Left colon (tissue), 2 donors: ENCODE results near the gene PET100. TPM values are rescaled to one million over a fixed set of nuclear protein-coding genes. Genes with fewer than 3 reads are reported as not detected.
"Not testable (repeated sequence)": the region's sequence is repeated elsewhere in the genome, so short reads cannot be mapped to it uniquely, and the experiment has no call there.

Source experiments
- ATAC-seq: fragments of 200-7000 bp; cut with Tn5 transposase; one replicate; pipeline ENCODE4 v1.9.1; 2020; ENCODE audit warnings: mild to moderate bottlenecking, moderate library complexity
- DNase-seq, 2 donors: peaks; one replicate each; pipeline ENCODE4 v3.0.0-alpha.2; 2020
- intact Hi-C, 2 donors: fragments of 100-400 bp; cut with DNase I in 1 of 2; cut with micrococcal nuclease in 1 of 2; formaldehyde crosslinking; loops; one replicate each; pipeline versions ENCODE4 v1.11.2 to v1.14.0; 2022; cut with DNase I, micrococcal nuclease
- total RNA-seq, 2 donors: library from RNA; stranded (reverse); fragmentation: NEBNext Ultra II Directional; extraction: Animal tissue kit (Norgen Biotek cat#: 25700); gene quantifications; one replicate each; pipeline ENCODE4 v1.2.1, GENCODE V29; 2021
- donor health status: DM: no; HTN: no; CAD: no.
- donor health status: DM: yes; HTN: yes; CAD: no.

PET100 gene
- total RNA-seq, 2 donors from 2014 or later, result 100 to 123 TPM

DNA sequence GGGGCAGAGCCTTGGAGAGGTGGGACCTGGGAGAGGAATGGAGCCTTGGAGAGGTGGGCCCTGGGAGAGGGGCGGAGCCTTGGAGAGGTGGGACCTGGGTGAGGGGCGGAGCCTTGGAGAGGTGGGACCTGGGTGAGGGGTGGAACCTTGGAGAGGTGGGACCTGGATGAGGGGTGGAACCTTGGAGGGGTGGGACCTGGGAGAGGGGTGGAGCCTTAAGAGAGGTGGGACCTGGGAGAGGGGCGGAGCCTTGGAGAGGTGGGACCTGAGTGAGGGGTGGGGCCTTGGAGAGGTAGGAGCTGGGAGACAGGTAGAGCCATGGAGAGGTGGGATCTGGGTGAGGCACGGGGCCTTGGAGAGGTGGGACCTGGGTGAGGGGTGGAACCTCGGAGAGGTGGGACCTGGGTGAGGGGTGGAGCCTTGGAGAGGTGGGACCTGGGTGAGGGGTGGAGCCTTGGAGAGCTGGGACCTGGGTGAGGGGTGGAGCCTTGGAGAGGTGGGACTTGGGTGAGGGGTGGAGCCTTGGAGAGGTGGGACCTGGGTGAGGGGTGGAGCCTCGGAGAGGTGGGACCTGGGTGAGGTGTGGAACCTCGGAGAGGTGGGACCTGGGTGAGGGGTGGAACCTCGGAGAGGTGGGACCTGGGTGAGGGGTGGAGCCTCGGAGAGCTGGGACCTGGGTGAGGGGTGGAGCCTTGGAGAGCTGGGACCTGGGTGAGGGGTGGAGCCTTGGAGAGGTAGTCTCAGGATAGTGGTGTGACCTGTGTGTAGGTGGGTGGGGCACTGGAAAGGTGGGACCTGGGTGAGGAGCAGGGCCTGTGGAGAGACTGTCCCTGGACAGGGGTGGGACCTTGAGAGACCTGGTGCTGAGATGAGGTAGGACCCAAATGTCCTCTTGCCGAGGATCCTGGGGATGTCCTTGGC is 14.3 kb downstream of the PET100 start:
- peak; percentile 40 for ATAC-seq

DNA sequence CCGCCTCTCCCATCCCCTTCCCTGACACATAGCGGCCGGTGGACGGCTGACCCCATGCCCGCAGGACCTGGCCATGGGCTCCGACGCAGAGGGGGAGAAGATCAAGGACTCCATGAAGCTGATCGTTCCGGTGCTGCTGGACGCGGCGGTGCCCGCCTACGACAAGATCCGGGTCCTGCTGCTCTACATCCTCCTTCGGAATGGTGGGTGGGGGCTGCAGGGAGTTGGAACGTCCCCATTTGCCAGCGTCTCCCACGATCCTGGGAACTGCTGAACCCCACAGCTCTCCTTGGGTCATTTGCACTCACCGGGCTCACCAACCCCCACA is 14.9 kb downstream of the PET100 start:
- intact Hi-C loops, result no loop called here
- DNase-seq (no peak), ATAC-seq (no peak)

More for the DNA sequence above, 14.3 kb downstream of the PET100 start:
- intact Hi-C loops, result not testable (repeated sequence)
- peak in 1 of 2 donors; percentile 54 for DNase-seq

DNA sequence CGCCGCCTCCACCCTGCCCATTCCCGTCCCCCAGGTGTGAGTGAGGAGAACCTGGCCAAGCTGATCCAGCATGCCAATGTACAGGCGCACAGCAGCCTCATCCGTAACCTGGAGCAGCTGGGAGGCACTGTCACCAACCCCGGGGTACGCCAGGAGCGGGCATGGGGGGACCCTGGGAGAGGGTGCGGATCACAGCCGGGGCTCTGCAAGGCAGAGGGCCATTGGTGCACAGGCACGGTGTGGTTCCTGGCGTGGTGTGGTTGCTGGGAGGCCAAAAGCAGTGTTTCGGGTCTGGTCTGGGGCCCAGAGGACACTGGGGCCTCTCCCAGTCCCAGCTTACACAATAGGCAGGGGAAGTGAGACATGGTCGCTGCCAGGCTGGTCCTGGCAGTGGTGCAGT is 15.6 kb downstream of the PET100 start:
- ATAC-seq (peak; percentile 1), DNase-seq (no peak)
- intact Hi-C loops, result no loop called here

DNA sequence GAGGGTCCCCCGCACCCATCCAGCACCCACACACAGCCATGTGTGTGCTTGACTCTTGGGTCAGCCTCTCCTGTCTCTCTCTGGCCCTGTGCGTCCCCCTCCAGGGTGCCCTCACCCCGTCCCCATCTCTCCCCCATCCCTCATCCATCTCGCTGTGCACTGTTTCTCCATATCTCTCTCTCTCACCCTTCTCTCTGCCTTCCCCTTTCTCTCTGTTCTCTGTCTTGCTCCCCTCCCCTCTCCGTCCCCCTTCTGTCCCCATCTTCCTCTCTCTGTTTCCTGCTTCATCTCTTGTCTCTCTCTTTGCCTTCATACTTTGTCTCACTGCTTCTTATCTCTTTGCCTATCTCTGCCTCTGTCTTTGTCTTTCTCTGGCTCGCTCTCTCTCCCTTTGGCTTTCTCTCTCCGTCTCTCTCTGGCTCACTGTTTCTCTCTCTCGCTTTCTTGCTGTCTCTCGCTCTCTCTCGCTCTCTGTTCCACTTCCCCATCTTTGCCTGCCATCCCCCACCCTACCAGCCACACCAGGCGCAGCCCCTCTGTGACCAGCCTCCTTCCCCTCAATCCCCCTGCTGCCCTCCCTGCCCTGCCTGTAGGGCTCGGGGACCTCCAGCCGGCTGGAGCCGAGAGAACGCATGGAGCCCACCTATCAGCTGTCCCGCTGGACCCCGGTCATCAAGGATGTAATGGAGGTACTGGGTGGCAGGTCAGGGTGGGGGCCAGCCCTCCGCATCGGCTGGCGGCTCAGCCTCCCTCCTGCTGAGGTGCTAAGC is 16.2 kb downstream of the PET100 start:
- intact Hi-C loops, result no loop called here
- no peak for DNase-seq
- no peak for ATAC-seq

DNA sequence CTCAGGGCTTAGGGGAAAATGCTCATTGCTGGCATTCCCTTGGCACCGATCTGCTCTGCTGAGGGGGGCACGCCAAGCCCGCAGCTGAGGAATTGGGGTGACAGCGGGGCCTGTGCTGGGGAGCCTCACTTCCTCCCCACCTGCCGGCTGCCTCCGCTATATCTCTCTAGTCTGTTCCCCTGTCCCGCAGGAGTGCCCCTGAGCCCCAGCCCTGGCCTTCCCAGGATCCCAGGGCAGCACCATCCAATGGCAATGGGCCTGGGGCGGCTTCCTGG is 16.8 kb downstream of the PET100 start:
- intact Hi-C loops, result no loop called here
- no peak for DNase-seq
- ATAC-seq, result no peak

DNA sequence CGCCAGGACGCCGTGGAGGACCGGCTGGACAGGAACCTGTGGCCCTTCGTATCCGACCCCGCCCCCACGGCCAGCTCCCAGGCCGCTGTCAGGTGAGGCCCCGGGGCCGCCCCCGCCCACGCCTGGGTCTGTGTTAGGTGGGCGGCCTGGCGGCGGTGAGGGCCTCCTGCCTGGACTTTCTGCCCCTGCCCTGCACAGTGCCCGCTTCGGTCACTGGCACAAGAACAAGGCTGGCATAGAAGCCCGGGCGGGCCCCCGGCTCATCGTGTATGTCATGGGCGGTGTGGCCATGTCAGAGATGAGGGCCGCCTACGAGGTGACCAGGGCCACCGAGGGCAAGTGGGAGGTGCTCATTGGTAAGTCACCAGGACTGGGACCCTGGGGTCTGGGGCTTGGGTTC is 17.6 kb downstream of the PET100 start:
- DNase-seq, result no peak
- peak; percentile 2 for ATAC-seq
- intact Hi-C loops, result no loop called here

DNA sequence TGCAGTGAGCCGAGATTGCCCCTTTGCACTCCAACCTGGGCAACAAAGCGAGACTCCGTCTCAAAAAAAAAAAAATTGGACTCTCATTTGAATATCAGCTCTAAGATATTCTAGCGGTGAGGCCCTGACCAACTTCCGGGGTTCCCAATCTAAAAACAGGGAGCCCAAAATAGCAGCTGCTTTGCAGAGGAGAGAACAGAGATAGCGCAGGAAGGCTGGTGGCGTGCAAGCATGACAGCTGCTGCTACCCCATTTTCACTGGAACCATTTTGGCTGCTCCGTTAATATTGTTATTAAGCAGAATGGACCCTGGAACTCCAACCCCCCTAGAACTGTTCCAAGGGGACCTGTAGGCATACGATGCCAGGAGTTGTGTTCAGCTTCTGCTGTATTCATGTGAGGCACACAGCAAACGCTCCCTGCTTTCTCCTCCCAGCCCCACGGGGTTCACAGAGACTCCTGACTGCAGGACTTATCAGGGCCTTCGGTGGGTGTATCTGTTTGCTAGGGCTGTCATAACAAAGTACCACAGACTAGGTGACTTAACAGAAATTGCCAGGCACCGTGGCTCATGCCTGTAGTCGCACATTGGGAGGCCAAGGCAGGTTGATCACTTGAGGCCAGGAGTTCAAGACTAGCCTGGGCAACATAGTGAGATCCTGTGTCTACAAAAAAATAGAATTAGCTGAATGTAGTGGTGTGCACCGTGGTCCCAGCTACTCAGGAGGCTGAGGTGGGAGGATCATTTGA is 18.8 kb downstream of the PET100 start:
- DNase-seq (no peak), ATAC-seq (no peak)
- intact Hi-C loops, result no loop called here

DNA sequence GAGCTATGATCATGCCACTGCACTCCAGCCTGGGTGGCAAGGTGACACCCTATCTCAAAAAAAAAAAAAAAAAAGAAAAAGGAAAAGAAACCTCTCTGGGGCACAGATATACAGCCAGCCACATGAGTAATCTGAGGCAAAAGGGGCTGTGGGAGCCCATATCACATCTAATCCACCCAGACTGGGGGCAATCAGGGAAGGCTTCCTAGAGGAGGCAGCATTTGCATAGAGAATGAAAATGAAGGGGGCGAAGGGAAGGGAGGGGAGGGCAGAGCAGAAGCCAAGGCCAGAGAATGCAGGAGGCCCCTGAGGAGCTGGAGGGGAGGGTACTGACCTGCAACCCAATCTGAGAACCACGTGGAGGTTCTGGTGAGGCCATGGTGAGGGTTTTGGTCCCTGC is 20.6 kb downstream of the PET100 start:
- DNase-seq (no peak), ATAC-seq (no peak)
- intact Hi-C loops, result no loop called here

DNA sequence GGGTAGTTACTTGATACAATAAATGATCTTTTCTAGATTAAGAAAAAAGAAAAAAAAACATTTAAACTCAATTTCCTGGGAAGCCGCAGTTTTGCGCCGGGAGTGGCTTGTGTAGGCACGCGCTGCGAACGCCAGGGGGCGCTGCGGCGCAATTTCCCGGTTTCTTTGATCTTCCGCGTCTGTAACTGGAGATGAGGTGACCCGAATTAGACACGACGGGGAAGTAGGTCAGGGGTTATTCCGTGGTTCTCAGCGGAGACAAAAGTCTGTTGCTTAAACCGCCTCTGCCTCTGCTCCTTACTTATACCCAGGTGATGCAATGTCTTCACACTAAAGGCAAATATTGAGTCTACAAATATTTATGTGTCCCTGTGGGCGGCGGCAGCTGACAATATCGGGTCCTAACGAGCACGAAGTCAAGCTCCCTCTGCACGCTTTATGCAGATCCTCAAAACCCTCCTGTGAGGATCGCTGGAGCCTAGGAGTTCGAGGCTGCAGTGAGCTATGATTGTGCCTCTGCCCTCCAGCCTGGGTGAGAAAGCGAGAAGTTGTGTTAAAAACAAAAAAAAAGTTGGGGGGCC is 22.6 kb downstream of the PET100 start:
- intact Hi-C loops, result no loop called here

DNA sequence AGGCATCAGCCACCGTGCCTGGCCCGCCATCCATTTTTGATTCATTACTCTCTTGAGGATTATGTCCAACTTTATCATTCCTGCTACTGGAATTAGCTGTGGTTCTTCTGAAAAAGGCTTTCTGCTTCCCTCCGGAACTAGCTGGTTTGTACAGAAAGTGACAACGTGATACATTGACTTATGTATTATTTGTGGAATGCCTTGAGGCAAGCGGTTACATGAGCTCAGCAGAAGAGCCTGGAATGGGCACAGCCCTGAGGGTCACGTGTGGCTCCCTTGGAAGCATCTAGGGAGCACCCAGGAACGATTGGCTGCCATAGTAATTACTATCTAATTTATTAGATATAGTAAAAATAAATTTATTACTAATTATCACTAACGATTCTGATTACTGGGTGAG is 24.8 kb downstream of the PET100 start:
- intact Hi-C loops, result no loop called here
- ATAC-seq, result no peak
- no peak for DNase-seq

More for the DNA sequence above, 22.6 kb downstream of the PET100 start:
- DNase-seq (peak; percentile 75 to 82), ATAC-seq (peak; percentile 75)

DNA sequence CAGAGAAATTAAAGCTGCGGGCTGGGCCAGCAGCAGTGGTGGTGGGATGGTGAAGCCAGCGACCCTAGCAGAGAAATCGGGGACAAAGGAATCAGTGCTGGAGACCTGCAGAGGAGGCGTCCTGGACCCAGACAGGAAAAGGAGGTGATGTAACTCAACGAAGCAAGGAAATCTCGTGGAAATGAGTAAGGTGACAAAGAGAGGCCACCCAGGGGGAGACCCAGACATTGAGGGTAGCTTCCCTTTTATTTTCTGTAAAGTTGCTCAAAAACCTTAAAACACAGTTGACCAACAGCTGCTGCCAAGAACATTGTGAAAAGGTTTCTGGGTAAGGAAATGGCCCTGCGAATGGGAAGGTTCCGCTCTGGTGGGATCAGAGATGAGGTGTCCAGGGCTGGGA is 26.0 kb downstream of the PET100 start:
- intact Hi-C loops, result no loop called here
- DNase-seq (no peak), ATAC-seq (no peak)

DNA sequence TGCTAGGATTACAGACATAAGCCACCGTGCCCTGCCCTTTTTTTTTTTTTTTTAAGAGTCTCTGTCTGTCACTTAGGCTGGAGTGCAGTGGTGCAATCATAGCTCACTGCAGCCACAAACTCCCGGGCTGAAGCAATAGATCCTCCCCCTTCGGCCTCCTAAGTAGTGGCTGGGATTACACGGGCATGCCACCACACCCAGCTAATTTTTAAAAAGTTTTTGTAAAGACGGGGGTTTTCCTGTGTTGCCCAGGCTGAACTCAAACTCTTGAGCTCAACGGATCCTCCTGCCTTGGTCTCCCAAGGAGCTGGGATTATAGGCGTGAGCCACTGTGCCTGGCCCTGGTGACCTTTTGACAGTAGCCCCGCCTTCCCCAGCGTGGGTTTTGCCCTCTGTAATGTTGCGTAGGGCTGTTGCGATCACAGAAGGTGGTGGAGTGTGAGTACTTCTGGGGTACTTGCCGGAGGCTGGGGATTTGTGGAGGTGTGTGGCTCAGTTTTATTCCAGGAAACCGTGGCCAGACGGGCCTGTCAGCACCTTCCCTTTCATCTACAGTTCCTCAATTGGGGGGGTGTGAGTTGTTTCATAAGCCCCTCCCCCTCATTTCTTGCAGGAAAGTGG is 27.6 kb downstream of the PET100 start:
- ATAC-seq, result no peak
- no peak for DNase-seq
- intact Hi-C loops, result no loop called here

DNA sequence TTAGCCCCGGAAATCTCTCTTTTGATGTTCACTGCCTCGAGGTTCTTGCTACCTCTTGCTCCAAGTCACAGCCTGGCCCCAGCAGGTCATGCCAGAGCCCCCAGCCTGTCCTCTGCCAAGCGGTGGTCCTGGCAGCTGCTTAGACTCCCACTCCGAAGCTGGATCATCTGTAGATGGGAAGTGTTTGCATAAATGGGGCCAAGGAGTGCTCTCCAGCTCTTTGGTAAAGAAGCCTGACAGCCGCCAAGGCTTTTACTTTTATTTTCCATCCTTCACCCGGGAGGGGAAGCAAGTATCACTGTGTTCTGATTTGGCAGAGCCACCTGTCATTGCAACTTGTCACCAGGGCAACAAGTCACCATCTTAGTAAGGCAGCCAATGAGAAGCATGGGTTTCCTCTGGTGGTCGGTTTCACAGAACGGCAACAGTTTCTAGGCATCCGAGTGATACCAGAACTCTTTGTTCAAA is 28.7 kb downstream of the PET100 start:
- ATAC-seq, result no peak
- intact Hi-C loops, result no loop called here
- DNase-seq, result no peak

DNA sequence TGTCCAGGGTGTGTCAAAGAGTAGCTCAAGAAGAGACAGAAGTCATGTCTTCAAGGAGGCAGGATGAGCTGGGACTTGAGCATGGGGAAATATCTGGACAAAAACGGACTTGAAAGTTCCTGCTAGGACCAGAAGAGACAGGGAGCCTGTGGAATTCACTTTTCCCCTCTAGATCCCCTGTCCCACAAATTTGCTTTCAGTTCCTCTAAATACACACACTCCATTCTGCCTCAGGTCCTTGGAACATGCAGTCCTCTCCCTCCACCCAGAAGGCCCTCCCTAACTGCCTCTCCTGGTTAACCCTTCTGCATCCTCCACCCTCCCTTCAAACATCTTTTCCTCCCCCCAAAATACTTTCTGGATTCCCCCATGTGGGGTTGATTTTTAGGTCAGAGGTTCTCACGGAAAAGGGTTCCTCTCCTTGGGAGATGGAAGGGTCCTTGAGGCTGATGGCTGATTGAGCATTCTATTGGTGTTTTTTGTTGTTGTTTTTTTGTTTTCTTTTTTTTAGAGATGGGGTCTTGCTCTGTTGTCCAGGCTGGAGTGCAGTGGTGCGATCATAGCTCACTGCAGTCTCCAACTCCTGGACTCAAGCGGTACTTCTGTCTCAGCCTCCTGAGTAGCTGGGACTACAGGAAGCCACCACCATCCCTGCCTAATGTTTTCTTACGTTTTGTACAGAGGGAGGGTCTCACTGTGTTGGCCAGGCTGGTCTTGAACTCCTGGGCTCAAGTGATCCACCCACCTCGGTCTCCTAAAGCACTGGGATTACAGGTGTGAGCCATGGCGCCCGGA is 32.3 kb downstream of the PET100 start:
- no peak for DNase-seq
- intact Hi-C loops, result no loop called here

DNA sequence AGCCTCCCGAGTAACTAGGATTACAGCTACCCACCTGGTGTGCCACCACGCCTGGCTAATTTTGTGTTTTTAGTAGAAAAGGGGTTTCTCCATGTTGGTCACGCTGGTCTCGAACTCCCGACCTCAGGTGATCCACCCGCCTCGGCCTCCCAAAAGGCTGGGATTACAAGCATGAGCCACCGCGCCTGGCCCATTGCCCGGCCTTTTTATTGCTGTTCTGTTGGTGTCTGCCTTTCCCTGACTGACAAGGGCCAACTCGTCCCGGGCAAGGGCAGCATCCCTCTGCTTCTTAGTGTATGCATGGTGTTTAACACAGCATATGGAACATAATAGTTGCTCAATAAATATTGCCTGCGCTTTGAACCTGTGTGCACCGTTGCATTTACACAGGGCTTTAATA is 33.1 kb downstream of the PET100 start:
- no peak for DNase-seq
- ATAC-seq, result no peak
- intact Hi-C loops, result no loop called here

More for the DNA sequence above, 32.3 kb downstream of the PET100 start:
- ATAC-seq, result no peak

DNA sequence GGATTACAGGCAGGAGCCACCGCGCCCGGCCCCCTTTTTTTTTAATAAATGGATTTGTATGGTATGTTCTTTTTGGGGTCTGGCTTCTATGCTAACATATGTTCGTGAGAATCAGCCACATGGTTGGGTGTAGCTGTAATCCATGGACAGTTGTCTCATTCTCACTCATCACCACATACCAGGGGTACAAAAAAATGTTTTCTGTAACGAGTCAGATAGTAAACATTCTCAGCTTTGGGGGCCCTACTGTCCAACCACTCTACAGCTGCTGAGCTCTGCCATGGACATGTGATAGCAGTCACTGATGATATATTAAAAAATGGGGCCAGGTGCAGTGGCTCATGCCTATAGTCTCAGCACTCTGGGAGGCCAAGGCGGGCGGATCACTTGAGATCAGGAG is 34.1 kb downstream of the PET100 start:
- no peak for DNase-seq
- no peak for ATAC-seq
- intact Hi-C loops, result no loop called here

DNA sequence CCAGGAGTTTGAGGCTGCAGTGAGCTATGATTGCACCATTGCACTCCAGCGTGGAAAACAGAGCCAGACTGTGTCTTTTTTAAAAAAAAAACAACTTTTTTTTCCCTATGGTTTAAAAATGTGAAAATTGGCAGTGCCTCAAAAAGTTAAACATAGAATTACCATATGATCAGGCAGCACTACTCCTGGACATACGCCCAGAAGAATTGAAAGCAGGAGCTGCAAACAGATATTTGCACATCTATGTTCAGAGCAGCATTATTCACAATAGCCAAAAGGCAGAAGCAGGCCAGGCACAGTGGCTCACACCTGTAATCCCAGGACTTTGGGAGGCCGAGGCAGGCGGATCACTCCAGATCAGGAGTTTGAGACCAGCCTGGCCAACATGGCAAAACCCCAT is 35.5 kb downstream of the PET100 start:
- no peak for ATAC-seq
- DNase-seq, result no peak
- intact Hi-C loops, result no loop called here

DNA sequence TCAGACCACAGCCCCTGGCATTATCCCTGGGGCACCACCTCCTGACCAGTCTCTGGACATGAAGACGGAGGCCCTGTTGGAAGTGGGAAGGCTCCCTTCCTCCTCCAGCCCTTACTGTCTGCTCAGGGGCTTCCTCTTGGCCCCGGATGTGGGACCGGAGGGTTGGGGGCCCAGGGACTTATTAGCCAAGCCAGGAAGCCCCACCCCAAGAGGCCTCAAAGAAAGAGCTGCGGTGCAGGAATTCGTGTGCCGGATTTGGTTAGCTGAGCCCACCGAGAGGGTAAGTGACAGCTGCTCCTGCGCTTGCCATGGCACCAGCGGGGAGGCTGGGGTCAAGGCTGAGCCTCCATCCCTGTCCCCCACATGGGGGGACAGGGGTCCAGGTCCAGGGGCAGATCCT is 39.2 kb downstream of the PET100 start, which contains the start of gene RETN:
TSS of gene RETN (plus strand) at position 208 of the 400 bp plus-strand sequence. CDS start 278 bp downstream, outside the sequence.
- intact Hi-C loops, result no loop called here
- DNase-seq (no peak), ATAC-seq (no peak)
